ENCODE measurements around the gene ROR2. TPM values are rescaled to one million over a fixed set of nuclear protein-coding genes. Genes with fewer than 3 reads are reported as not detected.

Gene ROR2
- total and polyA plus RNA-seq, 2 donors (not counting 3 experiments of a cell fraction or from before 2014, with no cell fraction given): not detected

GRCh38 chr9:91790917-91791316, 159.1 kb downstream of the ROR2 start:
- no TSS peak for BruUV-seq (replicated peaks)
- no peaks in the 10 kb centered on the region for H3K79me2 ChIP-seq (ENCODE audit: control insufficient read depth, insufficient read depth, low read length)
- no peaks in the 10 kb centered on the region for H3K9me3 ChIP-seq (replicated peaks; ENCODE audit: control insufficient read depth, insufficient read depth, low read length)
- ChIA-PET CTCF (interaction anchor here (1.0 to 1.6 kb wide), 3 partner anchors 21 to 164 kb away, joined by 3 read pairs; no protein-coding TSS in a partner anchor), POLR2A (interaction anchor here (0.6 kb wide), 1 partner anchor 669 kb away, joined by 10 read pairs; no protein-coding TSS in a partner anchor)
- dilution Hi-C loops (cut with MboI; ENCODE audit: extremely low pct_ligation_motif_present, low sequenced_read_pairs) (no loop called here), intact Hi-C loops (cut with micrococcal nuclease) (no loop called here)
- H3K27me3 ChIP-seq (ENCODE audit: control insufficient read depth in 2 of 2, insufficient read depth in 2 of 2, low read length in 2 of 2): no peaks in the 10 kb centered on the region
- H3K9me1 ChIP-seq (replicated peaks; ENCODE audit: control insufficient read depth, extremely low read depth, insufficient read depth, low read length): no peaks in the 10 kb centered on the region
- H3K27ac ChIP-seq (ENCODE audit: insufficient read depth, low read depth, low read length): no peak overlapping the region
- no peak overlapping the region for H3K4me2 ChIP-seq (ENCODE audit: insufficient read depth, low read length)
- no peak for FAIRE-seq
- H2AFZ ChIP-seq (ENCODE audit: low read depth, low read length): no peak overlapping the region
- no peaks in the 10 kb centered on the region for H3K36me3 ChIP-seq (ENCODE audit: control insufficient read depth in 2 of 2, extremely low read depth in 1 of 2, insufficient read depth in 2 of 2, low read length in 2 of 2)
- no peaks in the 10 kb centered on the region for H3K4me1 ChIP-seq (ENCODE audit: control insufficient read depth, extremely low read depth, insufficient read depth, low read length)
- no peak overlapping the region for H3K4me3 ChIP-seq (replicated peaks in 1 of 3; ENCODE audit: insufficient read depth in 1 of 3, low read depth in 1 of 3, low read length in 3 of 3)
- no peaks in the 10 kb centered on the region for H4K20me1 ChIP-seq (replicated peaks; ENCODE audit: control insufficient read depth, extremely low read depth, insufficient read depth, low read length)
- no peak for DNase-seq (ENCODE audit: low read depth, low spot score)
- H3K9ac ChIP-seq (replicated peaks; ENCODE audit: extremely low read depth, insufficient read depth, low read length): no peak overlapping the region
- no peak for TF ChIP-seq POLR2A (IDR thresholded peaks at IDR 0.05; ENCODE audit: low read depth, low read length)
- TF ChIP-seq JUN (IDR thresholded peaks at IDR 0.05; ENCODE audit: borderline replicate concordance, insufficient read depth, insufficient read length, low read depth): no peak
- no peak for TF ChIP-seq FOS (IDR thresholded peaks at IDR 0.05; ENCODE audit: borderline replicate concordance, insufficient read depth, low read length)
- no peak for TF ChIP-seq MAX (IDR thresholded peaks at IDR 0.05; ENCODE audit: insufficient read depth, insufficient read length)
- no peak for TF ChIP-seq EZH2 (IDR thresholded peaks at IDR 0.05; ENCODE audit: borderline replicate concordance, low read depth, low read length, severe bottlenecking)
- TF ChIP-seq MYC (IDR thresholded peaks at IDR 0.05; ENCODE audit: low read depth, low read length): no peak
- TF ChIP-seq CTCF (IDR thresholded peaks at IDR 0.05; ENCODE audit: extremely low read depth in 1 of 2, insufficient read depth in 1 of 2, low read depth in 1 of 2, low read length in 2 of 2): no peak
- TF ChIP-seq POLR2AphosphoS5 (IDR thresholded peaks at IDR 0.05; ENCODE audit: insufficient read depth, low read depth, low read length): no peak
- TF ChIP-seq GATA2 (IDR thresholded peaks at IDR 0.05; ENCODE audit: insufficient read depth, insufficient read length, low read depth, low read length): no peak

Data from endothelial cell of umbilical vein (primary cell).